SK-N-SH (cell line): Measurements from ENCODE around the gene THEMIS. TPM values are rescaled to one million over a fixed set of nuclear protein-coding genes. Genes with fewer than 3 reads are reported as not detected.

Experiments used
- CTCF ChIA-PET: fragments of 300-600, 350-600 bp; formaldehyde crosslinking; extraction: SDS; loops from one replicate; lab custom pipeline; 2021; lab: Yijun Ruan, JAX
- POLR2A ChIA-PET: fragments of 350-600 bp; sonication (Branson Sonifier 250); formaldehyde crosslinking; extraction: SDS; loops from one replicate; lab custom pipeline; 2020; ENCODE audit warnings: antibody characterized with exemption, inconsistent platforms; lab: Yijun Ruan, JAX
- DNase-seq: peaks from one replicate; pipeline ENCODE4 v3.0.0; 2012
- H2AFZ ChIP-seq: fragments of 200-600 bp; sonication (generic); 2 replicates; pipeline ENCODE4 v1.8.1; 2016; ENCODE audit warnings: antibody characterized with exemption, mild to moderate bottlenecking, low read depth
- H3F3A ChIP-seq: fragments of 200-600 bp; sonication (generic); replicated peaks from 2 replicates; pipeline ENCODE3; 2016; ENCODE audit warnings: antibody characterized with exemption, mild to moderate bottlenecking; ENCODE audit not compliant: insufficient read depth
- H3K27ac ChIP-seq, 2 experiments: fragments of 200-500 bp in 1 of 2; fragments of 200-600 bp in 1 of 2; sonication (Bioruptor generic) in 1 of 2; sonication (generic), shearing (Covaris generic) in 1 of 2; 2 replicates each; pipeline versions ENCODE4 v1.5.1 to v1.6.1; 2014 to 2016; ENCODE audit warnings: low read depth in 2 of 2, inconsistent platforms in 1 of 2, low read length in 1 of 2, mild to moderate bottlenecking in 1 of 2, mixed read lengths in 1 of 2
- H3K27me3 ChIP-seq: fragments of 200-600 bp; sonication (generic), shearing (Covaris generic); 2 replicates; pipeline ENCODE4 v1.6.1; 2016; ENCODE audit warnings: mixed run types; ENCODE audit not compliant: insufficient read depth
- H3K36me3 ChIP-seq, 2 experiments: fragments of 200-500 bp in 1 of 2; fragments of 200-600 bp in 1 of 2; sonication (Bioruptor generic) in 1 of 2; sonication (generic) in 1 of 2; replicated peaks in 1 of 2; 2 replicates each; pipeline versions ENCODE3 to v1.5.1; 2014 to 2016; ENCODE audit warnings: low read length in 1 of 2, mild to moderate bottlenecking in 1 of 2; ENCODE audit not compliant: insufficient read depth in 2 of 2, control insufficient read depth in 1 of 2
- H3K4me1 ChIP-seq, 2 experiments: fragments of 200-500 bp in 1 of 2; fragments of 200-600 bp in 1 of 2; sonication (Bioruptor generic) in 1 of 2; sonication (generic), shearing (Covaris generic) in 1 of 2; 2 replicates each; pipeline versions ENCODE4 v1.5.1 to v1.6.1; 2014 to 2016; ENCODE audit warnings: low read depth in 1 of 2, low read length in 1 of 2, mixed run types in 1 of 2; ENCODE audit not compliant: insufficient read depth in 2 of 2, control insufficient read depth in 1 of 2
- H3K4me2 ChIP-seq: fragments of 200-600 bp; sonication (generic), shearing (Covaris generic); 2 replicates; pipeline ENCODE4 v1.6.1; 2017; ENCODE audit warnings: mixed run types
- H3K4me3 ChIP-seq, 2 experiments: fragments of 200-500 bp in 1 of 2; fragments of 200-600 bp in 1 of 2; sonication (Bioruptor generic) in 1 of 2; sonication (generic), shearing (Covaris generic) in 1 of 2; 2 replicates each; pipeline versions ENCODE4 v1.5.1 to v1.8.1; 2014 to 2016; ENCODE audit warnings: low read depth in 2 of 2, inconsistent platforms in 1 of 2, low read length in 1 of 2, mild to moderate bottlenecking in 1 of 2, mixed read lengths in 1 of 2, moderate library complexity in 1 of 2
- H3K79me2 ChIP-seq: fragments of 200-600 bp; sonication (generic); 2 replicates; pipeline ENCODE4 v1.8.1; 2017; ENCODE audit warnings: mild to moderate bottlenecking; ENCODE audit not compliant: insufficient read depth
- H3K9ac ChIP-seq: fragments of 200-600 bp; sonication (generic); 2 replicates; pipeline ENCODE4 v1.6.1; 2017; ENCODE audit warnings: mixed run types
- H3K9me2 ChIP-seq: fragments of 200-600 bp; sonication (generic); 2 replicates; pipeline ENCODE4 v1.6.1; 2017; ENCODE audit warnings: mixed run types
- H3K9me3 ChIP-seq: fragments of 200-600 bp; sonication (generic); 2 replicates; pipeline ENCODE4 v1.6.1; 2017; ENCODE audit warnings: mixed run types, mild to moderate bottlenecking, moderate library complexity
- H4K20me1 ChIP-seq: fragments of 200-600 bp; sonication (generic); 2 replicates; pipeline ENCODE4 v1.6.1; 2017; ENCODE audit warnings: mild to moderate bottlenecking, mixed run types; ENCODE audit not compliant: insufficient read depth
- FOSL2 ChIP-seq: IDR thresholded peaks from 2 replicates; pipeline ENCODE4 v1.4.0; 2012; ENCODE audit warnings: low read depth, mild to moderate bottlenecking, moderate library complexity, borderline replicate concordance
- JUND ChIP-seq: IDR thresholded peaks from 2 replicates; pipeline ENCODE4 v1.4.0; 2012
- MAX ChIP-seq: IDR thresholded peaks from 2 replicates; pipeline ENCODE4 v1.4.0; 2012; ENCODE audit warnings: low read depth
- NFIC ChIP-seq: IDR thresholded peaks from 2 replicates; pipeline ENCODE4 v1.4.0; 2012; ENCODE audit warnings: borderline replicate concordance
- POLR2AphosphoS5 ChIP-seq: IDR thresholded peaks from 2 replicates; pipeline ENCODE4 v1.6.1; 2012; ENCODE audit warnings: low read depth, low read length
- USF1 ChIP-seq: IDR thresholded peaks from 2 replicates; pipeline ENCODE4 v1.4.0; 2012; ENCODE audit warnings: low read depth, borderline replicate concordance
- ZBTB33 ChIP-seq: IDR thresholded peaks from 2 replicates; pipeline ENCODE4 v1.4.0; 2012; ENCODE audit warnings: low read depth, borderline replicate concordance
- WGBS: methylation state at CpG from one replicate; pipeline ENCODE4 v1.1.6; 2017; ENCODE audit warnings: low lambda C conversion rate; 5-methylcytosine and 5-hydroxymethylcytosine counted together
- polyA plus RNA-seq, 3 experiments: library from polyadenylated mRNA; depleted of rRNA; stranded (reverse); fragments of >200 nt; gene quantifications; 2 replicates each; pipeline ENCODE4 v1.2.3, GENCODE V29; 2012
- TF ChIP-seq, protein P1 (sequence below): IDR thresholded peaks from 2 replicates; pipeline ENCODE4 v1.6.1; 2012; ENCODE audit warnings: mild to moderate bottlenecking, low read depth, low read length, moderate library complexity
- TF ChIP-seq, protein P2 (sequence below): fragments of 150-350 bp; IDR thresholded peaks from 2 replicates; pipeline ENCODE4 v1.6.1; 2016; ENCODE audit warnings: mild to moderate bottlenecking, low read depth, low read length
- TF ChIP-seq, protein P3 (sequence below): fragments of 150-350 bp; IDR thresholded peaks from 2 replicates; pipeline ENCODE4 v1.6.1; 2017; ENCODE audit warnings: antibody characterized with exemption, low read length, low read depth, borderline replicate concordance

Gene THEMIS
- polyA plus RNA-seq, 1 of the 3 experiments (the other 2 are of a cell fraction), result not detected

- TF ChIP-seq USF1, result no peak
- TF ChIP-seq, protein P1, sequence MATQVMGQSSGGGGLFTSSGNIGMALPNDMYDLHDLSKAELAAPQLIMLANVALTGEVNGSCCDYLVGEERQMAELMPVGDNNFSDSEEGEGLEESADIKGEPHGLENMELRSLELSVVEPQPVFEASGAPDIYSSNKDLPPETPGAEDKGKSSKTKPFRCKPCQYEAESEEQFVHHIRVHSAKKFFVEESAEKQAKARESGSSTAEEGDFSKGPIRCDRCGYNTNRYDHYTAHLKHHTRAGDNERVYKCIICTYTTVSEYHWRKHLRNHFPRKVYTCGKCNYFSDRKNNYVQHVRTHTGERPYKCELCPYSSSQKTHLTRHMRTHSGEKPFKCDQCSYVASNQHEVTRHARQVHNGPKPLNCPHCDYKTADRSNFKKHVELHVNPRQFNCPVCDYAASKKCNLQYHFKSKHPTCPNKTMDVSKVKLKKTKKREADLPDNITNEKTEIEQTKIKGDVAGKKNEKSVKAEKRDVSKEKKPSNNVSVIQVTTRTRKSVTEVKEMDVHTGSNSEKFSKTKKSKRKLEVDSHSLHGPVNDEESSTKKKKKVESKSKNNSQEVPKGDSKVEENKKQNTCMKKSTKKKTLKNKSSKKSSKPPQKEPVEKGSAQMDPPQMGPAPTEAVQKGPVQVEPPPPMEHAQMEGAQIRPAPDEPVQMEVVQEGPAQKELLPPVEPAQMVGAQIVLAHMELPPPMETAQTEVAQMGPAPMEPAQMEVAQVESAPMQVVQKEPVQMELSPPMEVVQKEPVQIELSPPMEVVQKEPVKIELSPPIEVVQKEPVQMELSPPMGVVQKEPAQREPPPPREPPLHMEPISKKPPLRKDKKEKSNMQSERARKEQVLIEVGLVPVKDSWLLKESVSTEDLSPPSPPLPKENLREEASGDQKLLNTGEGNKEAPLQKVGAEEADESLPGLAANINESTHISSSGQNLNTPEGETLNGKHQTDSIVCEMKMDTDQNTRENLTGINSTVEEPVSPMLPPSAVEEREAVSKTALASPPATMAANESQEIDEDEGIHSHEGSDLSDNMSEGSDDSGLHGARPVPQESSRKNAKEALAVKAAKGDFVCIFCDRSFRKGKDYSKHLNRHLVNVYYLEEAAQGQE, result no peak
Measured at GRCh38 chr6:127923135-127923534, 22.3 kb upstream of the THEMIS start (continued).

GRCh38 chr6:127921982-127922381, 21.1 kb upstream of the THEMIS start:
- no peaks in the 10 kb centered on the region for H3K36me3 ChIP-seq
- H3K9ac ChIP-seq, result no peak overlapping the region
- no peaks in the 10 kb centered on the region for H3F3A ChIP-seq
- no peaks in the 10 kb centered on the region for H3K79me2 ChIP-seq
- no peak overlapping the region for H3K4me2 ChIP-seq
- ChIA-PET CTCF (no interaction called here), POLR2A (no interaction called here)
- no peak overlapping the region for H3K4me3 ChIP-seq
- no peaks in the 10 kb centered on the region for H3K9me2 ChIP-seq
- TF ChIP-seq, protein P2, sequence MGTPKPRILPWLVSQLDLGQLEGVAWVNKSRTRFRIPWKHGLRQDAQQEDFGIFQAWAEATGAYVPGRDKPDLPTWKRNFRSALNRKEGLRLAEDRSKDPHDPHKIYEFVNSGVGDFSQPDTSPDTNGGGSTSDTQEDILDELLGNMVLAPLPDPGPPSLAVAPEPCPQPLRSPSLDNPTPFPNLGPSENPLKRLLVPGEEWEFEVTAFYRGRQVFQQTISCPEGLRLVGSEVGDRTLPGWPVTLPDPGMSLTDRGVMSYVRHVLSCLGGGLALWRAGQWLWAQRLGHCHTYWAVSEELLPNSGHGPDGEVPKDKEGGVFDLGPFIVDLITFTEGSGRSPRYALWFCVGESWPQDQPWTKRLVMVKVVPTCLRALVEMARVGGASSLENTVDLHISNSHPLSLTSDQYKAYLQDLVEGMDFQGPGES, result no peak
- TF ChIP-seq FOSL2 (no peak), POLR2AphosphoS5 (no peak), USF1 (no peak), JUND (no peak), MAX (no peak), ZBTB33 (no peak), NFIC (no peak)
- TF ChIP-seq, protein P3, sequence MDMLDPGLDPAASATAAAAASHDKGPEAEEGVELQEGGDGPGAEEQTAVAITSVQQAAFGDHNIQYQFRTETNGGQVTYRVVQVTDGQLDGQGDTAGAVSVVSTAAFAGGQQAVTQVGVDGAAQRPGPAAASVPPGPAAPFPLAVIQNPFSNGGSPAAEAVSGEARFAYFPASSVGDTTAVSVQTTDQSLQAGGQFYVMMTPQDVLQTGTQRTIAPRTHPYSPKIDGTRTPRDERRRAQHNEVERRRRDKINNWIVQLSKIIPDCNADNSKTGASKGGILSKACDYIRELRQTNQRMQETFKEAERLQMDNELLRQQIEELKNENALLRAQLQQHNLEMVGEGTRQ, result no peak
- no peaks in the 10 kb centered on the region for H3K4me1 ChIP-seq
- H3K27ac ChIP-seq, result no peak overlapping the region
- DNase-seq, result no peak
- WGBS, result 71% methylated on average over 6 of the region's 6 CpGs
- H3K27me3 ChIP-seq, result no peaks in the 10 kb centered on the region
- H3K9me3 ChIP-seq, result no peaks in the 10 kb centered on the region
- no peaks in the 10 kb centered on the region for H4K20me1 ChIP-seq
- H2AFZ ChIP-seq, result no peak overlapping the region
